Measurements from ENCODE around the gene DIPK1A. TPM values are rescaled to one million over a fixed set of nuclear protein-coding genes. Genes with fewer than 3 reads are reported as not detected.

Gene DIPK1A
- total RNA-seq, 1 donor from 2014 or later = 3.9 TPM

GRCh38 chr1:92817137-92817697, 144.0 kb downstream of the DIPK1A start:
- H3K36me3 Mint-ChIP-seq (ENCODE audit: low read depth, unreplicated experiment) = no peaks in the 10 kb centered on the region
- TF ChIP-seq CTCF (IDR thresholded peaks at IDR 0.05; ENCODE audit: unreplicated experiment) = no peak
- H3K9me3 Mint-ChIP-seq (ENCODE audit: unreplicated experiment) = no peaks in the 10 kb centered on the region
- no peaks in the 10 kb centered on the region for H3K4me1 Mint-ChIP-seq (ENCODE audit: unreplicated experiment)
- DNase-seq (ENCODE audit: low spot score) = no peak
- H3K27me3 Mint-ChIP-seq (ENCODE audit: unreplicated experiment) = no peaks in the 10 kb centered on the region
- no peak overlapping the region for H3K4me3 Mint-ChIP-seq (ENCODE audit: unreplicated experiment)
- H3K27ac Mint-ChIP-seq (ENCODE audit: unreplicated experiment) = no peak overlapping the region

DNA sequence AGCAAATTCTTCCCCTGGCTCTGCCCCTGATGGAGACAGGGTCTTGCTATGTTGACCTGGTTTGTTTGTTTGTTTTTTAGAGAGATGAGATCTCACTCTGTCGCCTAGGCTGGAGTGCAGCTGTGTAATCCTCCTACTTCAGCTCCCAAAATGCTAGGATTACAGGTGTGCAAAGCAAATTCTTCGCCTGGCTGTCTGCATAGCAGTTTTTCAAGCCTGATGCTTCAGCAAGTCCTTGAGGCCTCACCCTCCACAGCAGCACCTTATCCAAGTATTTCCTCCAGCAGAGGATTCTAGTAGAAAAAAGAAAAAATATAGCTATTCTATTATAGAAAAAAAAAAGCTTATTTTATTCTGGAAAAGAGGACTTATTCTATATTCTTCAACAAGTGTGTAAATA, 144.5 kb downstream of the DIPK1A start:
- no peaks in the 10 kb centered on the region for H3K4me1 Mint-ChIP-seq (ENCODE audit: unreplicated experiment)
- no peaks in the 10 kb centered on the region for H3K36me3 Mint-ChIP-seq (ENCODE audit: low read depth, unreplicated experiment)
- no peak for TF ChIP-seq CTCF (IDR thresholded peaks at IDR 0.05; ENCODE audit: unreplicated experiment)
- no peak overlapping the region for H3K27ac Mint-ChIP-seq (ENCODE audit: unreplicated experiment)
- no peak overlapping the region for H3K4me3 Mint-ChIP-seq (ENCODE audit: unreplicated experiment)
- no peaks in the 10 kb centered on the region for H3K9me3 Mint-ChIP-seq (ENCODE audit: unreplicated experiment)
- DNase-seq (ENCODE audit: low spot score) = no peak
- no peaks in the 10 kb centered on the region for H3K27me3 Mint-ChIP-seq (ENCODE audit: unreplicated experiment)

- no peak for DNase-seq (ENCODE audit: low spot score)
- Mint-ChIP-seq H3K9me3 (ENCODE audit: unreplicated experiment) (no peaks in the 10 kb centered on the region), H3K27ac (ENCODE audit: unreplicated experiment) (no peak overlapping the region), H3K4me1 (ENCODE audit: unreplicated experiment) (no peaks in the 10 kb centered on the region), H3K4me3 (ENCODE audit: unreplicated experiment) (no peak overlapping the region), H3K27me3 (ENCODE audit: unreplicated experiment) (no peaks in the 10 kb centered on the region), H3K36me3 (ENCODE audit: low read depth, unreplicated experiment) (no peaks in the 10 kb centered on the region)
- TF ChIP-seq CTCF (IDR thresholded peaks at IDR 0.05; ENCODE audit: unreplicated experiment) = no peak
These were observed 152.9 kb downstream of the DIPK1A start for GRCh38 chr1:92808381-92808780.

DNA sequence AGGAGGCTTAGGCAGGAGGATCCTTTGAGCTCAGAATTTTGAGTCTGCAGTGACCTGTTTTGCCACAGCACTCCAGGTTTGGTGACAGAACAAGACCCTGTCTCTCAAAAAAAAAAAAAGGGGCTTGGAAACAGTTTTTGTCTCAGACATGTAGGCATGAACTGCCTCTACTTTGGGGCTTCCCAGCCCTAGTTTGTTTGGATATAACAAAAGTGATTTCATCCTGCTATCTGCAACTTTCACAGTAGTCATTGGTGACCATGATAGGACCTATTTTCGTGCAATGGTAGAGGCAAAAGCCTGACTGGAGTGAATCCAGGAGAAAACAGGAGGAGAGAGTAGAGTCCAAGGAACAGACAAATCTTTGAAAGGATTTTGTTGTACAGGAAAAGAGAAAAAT, 156.0 kb downstream of the DIPK1A start:
- no peak overlapping the region for H3K4me3 Mint-ChIP-seq (ENCODE audit: unreplicated experiment)
- H3K36me3 Mint-ChIP-seq (ENCODE audit: low read depth, unreplicated experiment) = no peaks in the 10 kb centered on the region
- no peaks in the 10 kb centered on the region for H3K9me3 Mint-ChIP-seq (ENCODE audit: unreplicated experiment)
- DNase-seq (ENCODE audit: low spot score) = no peak
- no peak overlapping the region for H3K27ac Mint-ChIP-seq (ENCODE audit: unreplicated experiment)
- H3K4me1 Mint-ChIP-seq (ENCODE audit: unreplicated experiment) = no peaks in the 10 kb centered on the region
- no peaks in the 10 kb centered on the region for H3K27me3 Mint-ChIP-seq (ENCODE audit: unreplicated experiment)
- no peak for TF ChIP-seq CTCF (IDR thresholded peaks at IDR 0.05; ENCODE audit: unreplicated experiment)

DNA sequence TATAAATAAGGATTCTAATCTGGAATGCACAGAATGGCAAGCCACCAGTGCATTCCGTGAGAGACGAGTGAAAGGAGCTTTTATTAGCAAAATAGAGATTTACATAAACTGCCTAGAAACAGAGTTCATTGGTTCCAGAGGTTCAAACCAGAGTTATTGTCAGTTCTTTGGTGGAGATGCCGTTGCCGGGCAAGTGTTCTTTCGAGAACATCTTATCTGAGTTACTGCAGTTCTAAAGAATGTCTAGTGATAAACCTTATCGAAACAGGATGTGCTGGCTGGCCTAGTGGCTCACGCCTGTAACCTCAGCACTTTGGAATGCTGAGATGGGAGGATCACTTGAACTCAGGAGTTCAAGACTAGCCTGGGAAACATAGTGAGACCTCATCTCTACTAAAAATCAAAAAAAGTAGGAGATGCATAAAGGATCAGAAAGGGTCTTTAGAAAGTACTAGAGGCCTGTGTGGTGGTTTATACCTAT, 156.5 kb downstream of the DIPK1A start:
- Mint-ChIP-seq H3K4me1 (ENCODE audit: unreplicated experiment) (no peaks in the 10 kb centered on the region), H3K36me3 (ENCODE audit: low read depth, unreplicated experiment) (no peaks in the 10 kb centered on the region), H3K9me3 (ENCODE audit: unreplicated experiment) (no peaks in the 10 kb centered on the region), H3K27me3 (ENCODE audit: unreplicated experiment) (no peaks in the 10 kb centered on the region), H3K27ac (ENCODE audit: unreplicated experiment) (no peak overlapping the region), H3K4me3 (ENCODE audit: unreplicated experiment) (no peak overlapping the region)
- peak; percentile 16 for DNase-seq (ENCODE audit: low spot score)
- no peak for TF ChIP-seq CTCF (IDR thresholded peaks at IDR 0.05; ENCODE audit: unreplicated experiment)

All from endothelial cell (in vitro differentiated cells).